ENCODE results near the gene LAMTOR2.
"Not testable (repeated sequence)": the region's sequence is repeated elsewhere in the genome, so short reads cannot be mapped to it uniquely, and the experiment has no call there.

LAMTOR2 gene

GRCh38 chr1:156052862-156053767 lies 1.5 kb upstream of the LAMTOR2 start:
- DNase-seq, result peak; percentile 72 to 73

DNA sequence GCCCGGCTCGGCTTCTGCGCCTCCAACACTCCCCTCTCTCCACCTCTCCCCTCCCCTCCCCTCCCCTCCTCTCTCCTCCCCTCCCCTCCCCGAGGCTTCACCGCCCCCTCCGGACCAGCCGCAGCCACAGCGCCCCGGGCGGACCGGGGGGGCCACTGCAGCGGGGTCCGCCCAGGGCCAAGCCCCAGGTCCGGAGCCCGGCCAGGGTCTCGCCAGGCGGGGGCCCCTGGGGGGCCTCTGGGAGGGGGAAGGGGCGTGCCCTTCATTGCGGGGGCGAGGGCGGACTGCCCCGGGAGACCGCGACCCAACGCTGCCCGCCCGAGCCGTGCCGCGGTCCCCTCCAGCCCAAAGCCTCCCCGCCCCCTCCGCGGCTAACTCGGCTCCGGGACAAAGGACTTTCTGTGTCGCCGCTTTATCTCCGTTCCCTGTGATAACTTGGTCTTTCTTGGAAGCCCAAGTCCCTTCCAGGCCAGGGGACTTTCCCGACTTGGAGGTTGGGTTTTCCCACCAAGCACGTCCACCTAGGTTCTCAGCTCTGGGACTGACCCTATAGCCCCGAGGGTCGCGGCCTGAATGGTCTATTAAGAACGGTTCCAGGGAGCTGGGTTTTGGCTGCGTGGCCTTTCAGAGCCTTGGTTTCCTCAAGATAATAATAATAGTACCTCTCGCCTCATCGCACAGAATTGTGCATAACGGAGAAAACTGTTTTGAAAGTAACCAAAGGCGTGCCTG lies 648 bp upstream of the LAMTOR2 start, which contains the start of gene UBQLN4:
Gene UBQLN4 (minus strand): TSS at position 31 of the 732 bp plus-strand sequence. CDS start 97 bp downstream, outside the sequence.
- DNase-seq, result peak; percentile 84 to 89

DNA sequence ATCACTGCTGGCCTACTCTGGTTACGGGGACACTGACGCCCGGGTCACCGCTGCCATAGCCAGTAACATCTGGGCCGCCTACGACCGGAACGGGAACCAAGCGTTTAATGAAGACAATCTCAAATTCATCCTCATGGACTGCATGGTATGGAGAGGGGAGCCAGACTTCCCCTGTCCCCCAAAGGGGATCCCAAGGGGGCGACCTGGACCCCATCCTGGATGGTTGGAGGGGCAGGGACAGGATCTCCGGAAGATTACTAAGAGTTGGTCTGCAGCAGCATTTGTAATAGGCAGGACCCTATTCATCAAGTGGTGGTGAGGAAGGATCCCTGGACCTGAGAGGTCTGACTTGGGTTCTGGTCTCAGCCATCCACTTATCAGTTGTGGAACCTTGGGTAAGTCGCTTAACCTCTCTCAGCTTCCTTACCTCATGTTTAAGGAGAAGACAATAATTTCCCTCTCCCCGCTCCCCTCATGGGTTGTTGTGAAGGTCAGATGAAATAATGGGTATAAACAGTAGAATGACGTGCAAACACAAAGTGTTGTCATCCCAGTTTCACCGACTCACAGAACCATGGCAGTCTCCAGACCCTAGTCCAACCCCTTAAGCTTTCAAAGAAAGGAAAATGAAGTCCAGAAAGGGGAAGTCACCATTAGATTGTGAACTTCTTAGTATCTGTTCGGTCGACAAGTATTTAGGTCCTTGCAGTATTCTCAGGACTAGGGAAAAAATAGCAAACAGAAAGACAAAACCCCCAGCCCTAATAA lies 883 bp downstream of the LAMTOR2 start:
- DNase-seq, result no peak

GRCh38 chr1:156056326-156056849 lies 1.8 kb downstream of the LAMTOR2 start:
- no peak for DNase-seq

GRCh38 chr1:156060937-156061636 lies 6.5 kb downstream of the LAMTOR2 start, which contains the start of gene RAB25:
TSS of gene RAB25 (plus strand) at chr1:156061160. CDS start at chr1:156061401, 241 bp downstream.
- DNase-seq, result no peak

GRCh38 chr1:156062189-156062588 lies 7.6 kb downstream of the LAMTOR2 start:
- no peak for DNase-seq

DNA sequence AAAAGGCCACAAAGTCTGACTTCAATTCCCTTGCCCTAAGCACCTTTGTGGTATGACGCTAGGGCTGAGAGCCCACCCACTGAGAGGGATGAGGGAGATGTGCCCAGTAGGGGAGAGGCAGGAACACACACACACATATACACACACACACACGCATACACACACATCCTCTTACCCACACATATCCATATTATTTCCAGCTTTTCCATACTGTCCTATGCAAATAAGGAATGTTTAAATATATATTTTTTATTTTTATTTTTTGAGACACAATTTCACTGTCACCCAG lies 9.4 kb downstream of the LAMTOR2 start:
- no peak for DNase-seq

GRCh38 chr1:156064615-156065014 lies 10.0 kb downstream of the LAMTOR2 start:
- no peak for DNase-seq

- no peak for DNase-seq
Measured at GRCh38 chr1:156065212-156065611, 10.6 kb downstream of the LAMTOR2 start.

GRCh38 chr1:156065871-156066270 lies 11.3 kb downstream of the LAMTOR2 start:
- no peak for DNase-seq

- DNase-seq, result no peak
Measured at GRCh38 chr1:156067262-156067661, 12.7 kb downstream of the LAMTOR2 start.

DNA sequence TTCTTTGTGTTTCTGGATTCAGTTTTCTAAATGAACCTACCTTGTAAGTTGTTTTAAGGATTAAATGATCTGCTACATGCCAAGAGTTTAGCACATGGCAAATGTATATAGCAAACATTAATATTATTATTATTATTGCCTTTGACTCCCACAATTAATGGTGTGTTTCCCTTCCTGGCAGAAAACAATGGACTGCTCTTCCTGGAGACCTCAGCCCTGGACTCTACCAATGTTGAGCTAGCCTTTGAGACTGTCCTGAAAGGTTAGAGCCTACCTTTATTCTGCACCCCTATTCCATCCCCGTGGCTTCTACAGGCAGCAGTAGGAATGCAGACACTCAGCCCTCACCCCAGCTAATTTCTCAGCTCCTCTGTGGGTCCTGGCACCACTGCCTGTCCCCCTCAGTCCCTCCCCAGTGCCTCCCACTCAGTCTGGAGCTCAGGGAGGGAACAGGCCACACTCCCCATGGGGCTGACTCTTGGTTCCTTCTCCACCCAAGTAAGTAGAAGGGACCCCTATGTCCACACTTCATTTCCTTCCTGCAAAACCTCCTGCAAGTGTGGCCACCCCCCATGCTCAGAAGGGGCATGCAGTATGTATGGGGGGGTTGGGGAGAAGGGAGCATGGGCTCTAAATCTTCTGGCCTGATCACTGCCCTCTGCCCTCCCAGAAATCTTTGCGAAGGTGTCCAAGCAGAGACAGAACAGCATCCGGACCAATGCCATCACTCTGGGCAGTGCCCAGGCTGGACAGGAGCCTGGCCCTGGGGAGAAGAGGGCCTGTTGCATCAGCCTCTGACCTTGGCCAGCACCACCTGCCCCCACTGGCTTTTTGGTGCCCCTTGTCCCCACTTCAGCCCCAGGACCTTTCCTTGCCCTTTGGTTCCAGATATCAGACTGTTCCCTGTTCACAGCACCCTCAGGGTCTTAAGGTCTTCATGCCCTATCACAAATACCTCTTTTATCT lies 15.2 kb downstream of the LAMTOR2 start:
- no peak for DNase-seq

DNA sequence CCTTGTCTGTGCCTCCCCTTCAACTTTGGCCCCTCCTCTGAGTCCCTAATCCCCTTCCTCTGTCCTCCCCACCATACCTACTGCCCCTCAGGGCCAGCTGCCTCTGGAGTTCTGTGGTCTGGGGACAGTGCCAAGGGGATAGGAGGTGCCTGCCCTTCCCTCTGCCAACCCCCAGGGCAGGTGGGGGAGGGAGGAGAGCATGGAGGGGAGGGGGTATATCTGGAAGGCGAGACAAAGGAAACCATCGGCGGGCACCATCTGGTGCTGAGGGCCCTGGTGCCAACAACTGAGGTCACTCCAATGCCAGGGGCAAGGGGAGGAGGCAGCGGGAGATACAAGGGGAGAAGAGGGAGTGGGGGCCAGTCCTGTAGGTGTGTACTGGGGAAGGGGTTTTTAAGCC lies 16.0 kb downstream of the LAMTOR2 start:
- DNase-seq, result no peak

GRCh38 chr1:156071332-156071816 lies 16.8 kb downstream of the LAMTOR2 start:
- DNase-seq, result not testable (repeated sequence)

- no peak for DNase-seq
Measured at GRCh38 chr1:156072251-156072650, 17.7 kb downstream of the LAMTOR2 start.

GRCh38 chr1:156073110-156073687 lies 18.6 kb downstream of the LAMTOR2 start:
- DNase-seq, result no peak

GRCh38 chr1:156073740-156074139 lies 19.2 kb downstream of the LAMTOR2 start:
- DNase-seq, result no peak

- DNase-seq, result no peak
Measured at GRCh38 chr1:156074661-156075060, 20.1 kb downstream of the LAMTOR2 start.

GRCh38 chr1:156075162-156075561 lies 20.6 kb downstream of the LAMTOR2 start:
- DNase-seq, result no peak

DNA sequence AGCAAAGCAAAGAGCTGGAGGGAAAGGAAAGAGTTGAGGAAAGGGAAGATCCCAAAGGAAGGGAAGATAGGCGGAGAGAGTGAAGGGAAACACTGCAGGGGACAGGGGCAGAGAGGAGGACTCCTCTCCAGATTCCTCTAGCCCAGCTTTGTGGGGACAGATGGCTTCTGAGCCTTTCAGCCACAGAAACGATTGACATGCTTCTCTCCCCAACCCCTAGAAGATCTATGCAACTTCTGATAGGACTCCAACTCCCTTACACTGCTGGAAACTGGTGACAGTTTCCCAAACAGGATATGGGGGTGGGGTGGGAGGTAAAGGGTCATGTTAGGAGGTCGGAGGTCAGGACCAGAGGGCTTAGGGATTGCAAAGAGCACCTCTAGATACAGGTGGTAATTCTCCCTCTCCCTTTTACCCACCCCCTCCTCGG lies 21.2 kb downstream of the LAMTOR2 start:
- DNase-seq, result no peak

All from activated CD4-positive, alpha-beta T cell treated with anti-CD3 and anti-CD28 coated beads for 4 hours (primary cell).